A673 (cell line): ENCODE measurements around the gene CLHC1.

ENCODE experiments used
- CTCF ChIP-seq: fragments of 300-800, 200-600 bp; sonication (generic); conservative IDR thresholded peaks from 2 replicates; pipeline ENCODE4 v1.5.1; 2017; ENCODE audit warnings: low read depth, mild to moderate bottlenecking, antibody characterized with exemption, low read length, moderate library complexity, mixed read lengths
- EZH2 ChIP-seq: fragments of 200-600 bp; sonication (generic); IDR thresholded peaks from 2 replicates; pipeline ENCODE4 v1.6.1; 2017; ENCODE audit warnings: borderline replicate concordance, low read depth, mild to moderate bottlenecking, mixed read lengths, antibody characterized with exemption, low read length; ENCODE audit not compliant: poor library complexity, severe bottlenecking

DNA sequence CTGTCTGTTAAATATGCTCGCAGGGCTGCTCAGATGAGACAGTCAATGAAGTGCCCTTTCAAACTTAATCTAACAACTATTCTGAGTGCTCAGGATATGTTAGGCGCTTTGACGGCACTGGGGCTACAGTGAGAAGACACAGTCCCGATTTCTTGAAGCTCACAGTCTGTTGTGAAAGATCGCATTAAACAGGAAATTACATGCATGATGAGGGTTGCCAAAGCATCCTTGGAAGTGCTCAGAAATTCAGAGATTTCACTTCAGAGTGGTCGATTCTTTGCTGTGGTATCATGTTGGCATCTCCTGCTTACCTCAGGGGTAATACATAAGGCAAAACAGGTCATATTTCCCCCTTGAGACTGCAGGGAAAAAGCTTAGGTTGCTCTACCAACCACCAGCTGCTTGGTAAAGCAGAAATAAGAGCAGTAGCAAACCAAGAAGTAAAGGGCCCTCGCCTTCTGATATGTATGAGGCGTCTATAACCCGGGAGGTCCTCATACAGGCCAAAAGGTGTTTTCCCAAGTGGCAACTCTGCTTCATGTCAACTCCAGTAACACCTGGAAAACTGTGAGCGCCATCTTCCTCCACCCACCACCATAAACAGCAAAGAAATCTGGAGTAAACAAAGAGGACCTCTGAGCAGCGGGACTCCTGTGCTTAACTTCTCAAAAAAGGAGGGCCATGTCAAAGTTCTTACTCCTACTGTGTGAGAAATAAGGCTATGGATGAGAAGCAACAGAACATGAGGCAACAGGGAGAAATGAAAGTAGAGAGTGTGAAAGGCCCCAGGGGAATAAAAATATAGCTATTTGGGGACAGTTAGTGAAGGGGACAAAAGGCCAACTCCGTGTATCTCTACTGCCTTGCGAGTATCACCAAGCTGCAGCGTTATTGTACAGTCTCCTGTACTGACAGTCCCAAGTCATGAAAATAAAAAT is 79.3 kb downstream of the CLHC1 start:
- no peak for TF ChIP-seq EZH2
- TF ChIP-seq CTCF, result no peak
